Right lobe of liver (tissue), 6 donors: ENCODE measurements around the gene C9orf72. TPM values are rescaled to one million over a fixed set of nuclear protein-coding genes. Genes with fewer than 3 reads are reported as not detected.
A peak's percentile ranks its signal among the peaks of the same experiment; 100 is the strongest.

Source experiments
- ATAC-seq, 4 donors: fragments of 200-7000 bp; cut with Tn5 transposase; one replicate each; pipeline ENCODE4 v1.9.1; 2020; ENCODE audit warnings: mild to moderate bottlenecking in 4 of 4, moderate library complexity in 4 of 4
- DNase-seq, 3 donors: peaks; one replicate each; pipeline ENCODE4 v3.0.0-alpha.2; 2020
- H3K27ac ChIP-seq, 3 donors: fragments of 200-600 bp; one replicate each; pipeline ENCODE4 v1.8.0; 2022
- H3K27me3 ChIP-seq, 2 donors: fragments of 200-600 bp; one replicate each; pipeline ENCODE4 v1.8.0; 2022
- H3K36me3 ChIP-seq, 4 donors: fragments of 200-600 bp; sonication (generic) in 1 of 4; one replicate each; pipeline versions ENCODE4 v1.5.1 to v1.8.0; 2017 to 2022; ENCODE audit warnings: control low read depth in 1 of 4
- H3K4me1 ChIP-seq, 4 donors: fragments of 200-600 bp; sonication (generic) in 1 of 4; one replicate each; pipeline versions ENCODE4 v1.5.1 to v1.8.0; 2017 to 2022; ENCODE audit warnings: control low read depth in 1 of 4
- H3K4me3 ChIP-seq, 3 donors: fragments of 200-600 bp; one replicate each; pipeline ENCODE4 v1.8.0; 2022
- H3K9me3 ChIP-seq, 4 donors: fragments of 200-600 bp; sonication (generic) in 1 of 4; one replicate each; pipeline versions ENCODE4 v1.5.1 to v1.8.0; 2017 to 2022; ENCODE audit warnings: control low read depth in 1 of 4
- CTCF ChIP-seq, 4 donors: fragments of 200-600 bp in 3 of 4; fragments of 450-650 bp in 1 of 4; IDR thresholded peaks; one replicate each; pipeline versions ENCODE4 v1.5.1 to v1.8.0; 2016 to 2022; ENCODE audit warnings: antibody characterized with exemption in 4 of 4, mild to moderate bottlenecking in 2 of 4
- POLR2A ChIP-seq: fragments of 450-650 bp; IDR thresholded peaks from one replicate; pipeline ENCODE4 v1.6.1; 2017; ENCODE audit warnings: antibody characterized with exemption, mild to moderate bottlenecking
- WGBS: methylation state at CpG from one replicate; pipeline ENCODE4 v1.1.6; 2018; ENCODE audit warnings: low coverage, low lambda C conversion rate; ENCODE audit not compliant: insufficient coverage; ENCODE audit errors: missing lambda C conversion rate; 5-methylcytosine and 5-hydroxymethylcytosine counted together
- intact Hi-C, 2 donors: fragments of 100-400 bp; cut with DNase I; formaldehyde crosslinking; loops; one replicate each; pipeline versions ENCODE4 v1.11.2 to v1.14.1; 2022
- total RNA-seq, 6 experiments: library from RNA; depleted of rRNA in 2 of 6; stranded (reverse); fragments of >200 nt in 2 of 6; fragmentation: NEBNext Ultra II Directional in 3 of 6; extraction: Animal tissue kit (Norgen Biotek cat#: 25700) in 3 of 6; gene quantifications; one replicate each; pipeline versions ENCODE4 v1.1.0 to v1.2.4, GENCODE V29; 2016 to 2023
- donor health status: DM: no; HTN: yes; CAD: no.
- donor health status: DM: no; HTN: no; CAD: no.
- donor health status: DM: no; HTN: no; CAD: no.
- donor health status: DM: no; HTN: yes; CAD: no.
- donor health status: DM: no; HTN: yes; CAD: no.

C9orf72 gene
- total RNA-seq, 6 experiments from 2014 or later = 4.9 to 7.7 (median 6.8) TPM

- WGBS = 11% methylated on average over 32 of the region's 44 CpGs
- ATAC-seq (peak; percentile 68 to 76 (median 71)), DNase-seq (peak; percentile 54 to 73 (median 73))
- peaks cover 0 to 15% (median 0%) of the 10 kb centered on the region in 4 donors for H3K4me1 ChIP-seq
- peak overlapping the region; percentile 77 to 85 (median 80) for H3K4me3 ChIP-seq
- H3K27ac ChIP-seq = peak overlapping the region; percentile 45 to 66 (median 55)
- TF ChIP-seq POLR2A (no peak), CTCF (IDR thresholded peaks at IDR 0.05) (no peak)
- intact Hi-C loops = no loop called here
- no peaks in the 10 kb centered on the region for H3K36me3 ChIP-seq
- no peaks in the 10 kb centered on the region for H3K9me3 ChIP-seq
- H3K27me3 ChIP-seq = no peaks in the 10 kb centered on the region
Measured at GRCh38 chr9:27528076-27528885, 45.0 kb downstream of the C9orf72 start.

- Histone ChIP-seq H3K4me3 (peak overlapping the region in 1 of 3 donors; percentile 80), H3K27me3 (no peaks in the 10 kb centered on the region), H3K9me3 (no peaks in the 10 kb centered on the region), H3K4me1 (peaks cover 0 to 15% (median 0%) of the 10 kb centered on the region in 4 donors), H3K36me3 (no peaks in the 10 kb centered on the region), H3K27ac (no peak overlapping the region)
- no peak for ATAC-seq
- intact Hi-C loops = no loop called here
- no peak for DNase-seq
- TF ChIP-seq CTCF (IDR thresholded peaks at IDR 0.05) (no peak), POLR2A (no peak)
- 64% methylated on average over 4 of the region's 8 CpGs for WGBS
Measured at GRCh38 chr9:27527702-27528075, 45.6 kb downstream of the C9orf72 start.

- Histone ChIP-seq H3K27me3 (no peaks in the 10 kb centered on the region), H3K36me3 (no peaks in the 10 kb centered on the region), H3K27ac (no peak within 1 kb of the TSS), H3K9me3 (no peaks in the 10 kb centered on the region), H3K4me3 (no peak within 1 kb of the TSS), H3K4me1 (no peaks in the 10 kb centered on the region)
- DNase-seq (no peak), ATAC-seq (no peak)
- 77% methylated on average over 2 of the region's 2 CpGs for WGBS
- TF ChIP-seq POLR2A (no peak), CTCF (IDR thresholded peaks at IDR 0.05) (no peak)
- intact Hi-C loops = no loop called here
Measured at GRCh38 chr9:27524236-27524635, 49.0 kb downstream of the C9orf72 start, which contains the start of gene IFNK. TSS of gene IFNK (plus strand) at chr9:27524290. CDS start at chr9:27524337, 47 bp downstream.

- Histone ChIP-seq H3K4me3 (no peak overlapping the region), H3K27me3 (no peaks in the 10 kb centered on the region), H3K9me3 (no peaks in the 10 kb centered on the region), H3K4me1 (no peaks in the 10 kb centered on the region), H3K27ac (no peak overlapping the region), H3K36me3 (no peaks in the 10 kb centered on the region)
- DNase-seq = no peak
- ATAC-seq = no peak
- intact Hi-C loops = no loop called here
- no peak for TF ChIP-seq CTCF (IDR thresholded peaks at IDR 0.05)
- no peak for TF ChIP-seq POLR2A
Measured at GRCh38 chr9:27523141-27523540, 50.1 kb downstream of the C9orf72 start.
